Fibroblast of skin of scalp (primary cell): Measurements from ENCODE around the gene VPS4B.
A peak's percentile ranks its signal among the peaks of the same experiment; 100 is the strongest.

Source experiments
- DNase-seq: peaks from one replicate; pipeline ENCODE4 v3.0.0-alpha.2; 2013

The VPS4B gene

GRCh38 chr18:63427558-63427957 is 5.3 kb upstream of the VPS4B start:
- DNase-seq = no peak

DNA sequence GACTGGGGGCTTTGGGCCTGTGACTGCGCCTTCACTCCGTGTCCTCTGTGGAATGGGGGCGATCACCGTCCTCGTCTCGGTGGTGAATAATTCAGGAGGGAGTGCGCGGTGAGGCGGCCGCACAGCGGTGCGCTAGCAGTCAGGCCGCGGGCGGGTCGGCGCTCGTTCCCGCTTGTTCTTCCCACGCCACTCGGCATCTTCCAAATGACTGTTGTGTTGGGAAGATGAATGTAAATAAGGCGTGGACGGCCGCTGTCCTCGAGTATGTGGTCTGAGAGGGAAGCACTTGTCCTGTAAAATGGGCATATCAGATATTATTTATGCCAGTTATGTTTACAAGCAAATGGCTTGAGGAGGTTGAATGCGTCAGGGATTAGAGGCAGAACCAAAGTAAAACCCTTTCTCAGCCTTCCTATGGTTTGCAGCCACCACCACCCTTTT is 608 bp upstream of the VPS4B start:
- DNase-seq = no peak

DNA sequence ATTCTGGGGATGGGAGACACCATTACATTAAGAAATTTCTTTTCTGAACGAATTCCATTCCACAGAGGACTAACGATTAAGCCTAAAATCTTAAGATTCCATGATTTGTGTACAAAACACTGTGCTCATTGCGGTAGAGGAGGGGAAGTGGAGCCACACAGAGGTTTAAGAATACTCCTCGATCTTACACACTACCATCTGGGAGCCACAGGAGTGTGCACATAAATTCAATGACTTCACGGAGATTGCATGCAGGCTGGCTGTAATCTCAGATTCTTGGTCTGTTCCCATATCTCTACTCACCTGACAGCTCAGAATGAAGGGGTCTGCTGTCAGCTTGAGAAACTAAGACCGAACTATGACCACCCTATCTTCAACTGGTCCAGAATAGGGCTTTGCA is 762 bp downstream of the VPS4B start:
- no peak for DNase-seq

DNA sequence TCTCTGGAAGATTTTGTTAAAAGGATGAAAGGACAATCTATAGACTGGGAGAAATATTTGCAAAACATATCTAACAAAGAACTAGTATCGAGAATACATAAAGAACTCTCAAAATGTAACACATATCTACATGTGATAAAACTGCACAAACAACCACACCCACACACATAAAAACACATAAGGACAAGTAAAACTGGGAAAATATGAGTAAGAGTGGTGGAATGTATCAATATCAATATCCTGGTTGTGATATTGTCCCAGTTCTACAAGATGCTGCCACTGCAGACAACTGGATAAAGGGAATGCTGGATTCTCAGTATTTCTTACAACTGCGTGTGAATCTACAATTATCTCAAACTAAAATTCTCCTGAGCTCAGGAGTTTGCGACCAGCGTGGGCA is 9.3 kb downstream of the VPS4B start:
- no peak for DNase-seq

GRCh38 chr18:63410792-63411191 is 11.5 kb downstream of the VPS4B start:
- peak; percentile 29 for DNase-seq

- no peak for DNase-seq
These were observed 13.0 kb downstream of the VPS4B start for GRCh38 chr18:63409301-63409700.

DNA sequence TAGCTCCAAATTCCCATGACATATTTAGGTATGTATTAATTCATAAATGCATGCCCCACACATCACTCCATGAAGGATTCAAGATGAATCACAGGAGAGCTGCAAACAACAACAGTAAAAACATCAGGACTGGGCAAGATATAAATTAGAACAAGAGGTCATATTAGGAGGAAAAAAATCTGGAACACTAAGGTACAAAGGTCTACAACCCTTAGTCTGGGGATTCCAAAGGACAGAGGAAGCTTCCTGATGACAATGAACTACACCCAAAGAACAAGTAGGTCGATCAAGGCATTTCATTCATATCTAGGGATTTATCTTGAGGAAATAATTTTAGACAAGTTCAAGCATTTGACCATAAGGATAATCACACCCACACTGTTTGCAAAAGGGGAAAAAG is 14.5 kb downstream of the VPS4B start:
- DNase-seq = no peak

DNA sequence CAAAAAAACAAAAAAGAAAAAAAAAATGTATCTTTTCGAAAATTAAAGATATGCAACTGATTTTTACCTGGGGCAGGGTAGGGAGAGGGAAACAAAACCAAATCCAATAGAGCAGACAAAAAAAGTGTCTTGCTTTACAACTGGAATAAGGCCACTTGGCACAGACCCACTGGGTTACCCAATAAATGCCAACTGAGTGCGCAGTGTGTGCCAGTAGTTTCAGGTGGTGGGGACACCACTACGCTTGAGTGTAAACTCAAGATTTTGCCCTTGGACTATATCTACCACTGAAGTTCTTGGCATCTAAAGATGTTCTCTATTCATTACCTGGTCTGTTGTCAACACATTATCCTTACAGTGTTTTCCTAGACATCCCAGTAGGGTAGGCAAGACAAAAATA is 16.3 kb downstream of the VPS4B start:
- DNase-seq = no peak

GRCh38 chr18:63402246-63403162 is 19.8 kb downstream of the VPS4B start:
- no peak for DNase-seq

DNA sequence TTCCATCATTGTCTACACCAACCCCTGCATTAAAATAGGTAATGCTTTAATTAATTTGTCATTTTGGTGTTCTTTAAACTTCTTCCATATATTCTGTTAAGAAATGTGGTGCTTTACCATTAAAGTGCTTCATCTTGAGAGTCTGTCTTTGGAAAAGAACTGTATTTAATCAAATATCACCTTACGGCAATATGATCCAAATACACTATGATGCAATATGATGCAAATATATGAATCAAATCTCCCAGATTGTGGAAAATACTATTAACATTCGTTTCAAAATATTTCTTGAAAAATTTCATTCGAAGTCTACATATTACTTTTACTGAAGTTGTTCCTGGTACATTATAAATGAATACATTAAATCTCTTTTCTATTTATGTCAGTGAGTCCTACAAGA is 23.0 kb downstream of the VPS4B start:
- no peak for DNase-seq

DNA sequence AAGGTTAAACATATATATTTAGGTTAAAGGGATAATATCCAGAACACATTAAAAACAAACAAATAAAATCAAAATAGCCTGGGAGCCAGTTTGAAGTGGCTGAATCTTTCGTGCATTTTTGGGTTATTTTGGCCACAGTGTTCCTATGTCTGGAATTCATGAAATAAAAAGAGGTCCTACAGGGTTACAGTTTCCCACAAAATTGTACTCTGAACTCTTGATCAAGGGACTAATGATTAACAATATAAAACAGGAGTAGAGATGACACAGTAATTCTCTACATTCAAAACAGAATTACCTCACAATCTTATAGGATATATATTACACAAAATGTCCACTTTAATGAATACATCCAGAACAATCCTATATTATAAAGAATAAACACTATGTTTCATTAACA is 24.9 kb downstream of the VPS4B start:
- no peak for DNase-seq

DNA sequence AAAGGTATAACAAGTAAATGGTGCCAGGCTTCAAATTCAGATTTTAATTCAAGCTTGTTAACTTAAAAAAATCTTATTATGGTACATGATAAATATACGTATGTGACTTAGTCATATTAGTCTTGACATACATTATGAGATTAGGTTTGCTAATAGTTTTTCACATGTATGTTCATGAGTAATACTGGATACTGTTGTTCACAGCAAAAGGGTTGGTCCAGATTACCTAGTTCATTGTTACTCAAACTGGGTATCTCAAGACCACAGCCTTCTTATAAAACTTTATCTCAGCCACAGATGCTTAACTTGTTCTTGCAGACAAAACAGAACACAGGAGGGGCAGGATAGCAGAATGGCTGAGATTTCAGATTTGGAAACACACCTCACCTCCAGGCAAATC is 26.8 kb downstream of the VPS4B start:
- no peak for DNase-seq

- no peak for DNase-seq
These were observed 27.3 kb downstream of the VPS4B start for GRCh38 chr18:63394954-63395353.

DNA sequence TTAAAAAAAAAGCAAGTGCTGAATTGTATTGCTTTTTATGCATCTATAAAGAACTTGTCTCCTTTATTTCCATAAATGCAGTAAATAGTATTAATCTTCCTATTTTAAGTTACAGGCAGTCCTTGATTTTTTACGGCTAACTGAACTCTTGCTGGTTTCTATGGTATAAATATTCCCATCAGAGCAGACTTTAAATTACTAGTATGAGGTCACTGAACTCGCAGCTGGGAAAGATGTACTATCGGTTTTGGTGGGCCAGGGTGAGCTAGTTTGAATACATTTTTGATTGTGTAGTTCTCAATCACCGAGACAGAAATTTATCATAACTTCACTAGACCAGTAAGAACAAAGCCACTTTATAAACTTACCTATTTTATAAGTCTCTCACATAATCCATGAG is 34.4 kb downstream of the VPS4B start:
- DNase-seq = no peak

GRCh38 chr18:63382843-63383242 is 39.4 kb downstream of the VPS4B start:
- no peak for DNase-seq

- DNase-seq = no peak
These were observed 42.7 kb downstream of the VPS4B start for GRCh38 chr18:63379639-63379962.

GRCh38 chr18:63378919-63379638 is 43.2 kb downstream of the VPS4B start:
- DNase-seq = no peak

DNA sequence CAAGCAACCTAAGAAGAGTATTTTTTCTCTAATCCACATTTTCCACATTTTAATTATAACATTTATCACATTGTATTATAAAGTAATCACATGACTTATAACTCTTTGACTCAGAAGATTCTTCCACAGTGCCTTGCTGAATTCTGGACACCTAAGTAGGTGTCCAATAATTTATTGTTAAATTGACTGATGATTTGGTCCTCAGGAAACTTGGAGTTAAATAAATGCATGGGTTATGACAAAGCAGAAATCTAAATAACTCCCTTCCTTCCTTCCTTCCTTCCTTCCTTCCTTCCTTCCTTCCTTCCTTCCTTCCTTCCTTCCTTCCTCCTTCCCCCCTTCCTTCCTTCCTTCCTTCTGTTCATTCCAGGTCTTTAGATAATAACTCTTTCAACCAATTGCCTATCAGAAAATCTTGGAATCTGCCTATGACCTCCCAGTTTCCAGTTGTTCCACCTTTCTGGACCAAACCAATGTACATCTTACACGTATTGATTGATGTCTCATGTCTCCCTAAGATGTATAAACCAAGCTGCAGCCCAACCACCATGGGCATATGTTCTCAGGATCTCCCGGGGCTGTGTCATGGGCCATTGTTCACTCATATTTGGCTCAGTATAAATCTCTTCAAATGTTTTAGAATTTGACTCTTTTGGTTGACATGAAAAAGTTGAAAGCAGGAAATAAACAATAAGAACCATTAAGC is 44.8 kb downstream of the VPS4B start:
- no peak for DNase-seq

DNA sequence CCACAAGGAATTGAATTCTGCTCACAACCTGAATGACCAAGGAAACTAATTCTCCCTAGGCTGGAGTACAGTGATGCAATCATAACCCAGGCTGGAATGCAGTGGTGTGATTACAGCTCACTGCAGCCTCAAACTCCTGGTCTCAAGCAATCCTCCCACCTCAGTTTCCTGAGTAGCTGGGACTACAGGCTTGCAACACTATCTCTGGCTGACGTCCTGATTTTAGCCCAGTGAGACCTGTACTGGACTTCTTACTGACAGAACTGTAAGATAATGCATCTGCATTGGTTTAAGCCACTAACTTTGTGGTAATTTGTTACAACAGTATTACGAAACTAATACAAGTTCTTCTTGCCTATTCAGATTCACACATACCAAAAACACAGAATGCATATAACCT is 45.7 kb downstream of the VPS4B start:
- DNase-seq = peak; percentile 4

- peak; percentile 38 for DNase-seq
These were observed 47.7 kb downstream of the VPS4B start for GRCh38 chr18:63374540-63374939.

GRCh38 chr18:63373161-63373560 is 49.1 kb downstream of the VPS4B start:
- DNase-seq = no peak

DNA sequence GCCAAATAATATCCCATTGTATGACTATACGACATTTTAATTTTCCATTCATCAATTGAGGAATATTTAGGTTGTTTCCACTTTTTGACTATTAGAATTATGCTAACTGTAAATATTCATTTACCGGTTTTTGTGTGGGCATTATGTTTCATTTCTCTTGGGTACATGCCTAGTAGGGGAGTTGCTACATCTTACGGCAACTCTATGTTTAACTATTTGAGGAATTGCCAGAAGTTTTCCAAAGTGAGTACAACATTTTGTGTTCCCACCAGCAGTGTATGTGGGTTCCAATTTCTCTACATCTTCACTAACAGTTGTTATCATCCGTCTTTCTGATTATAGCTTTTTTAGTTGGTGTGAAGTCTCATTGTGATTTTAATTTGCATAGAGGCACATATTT is 53.7 kb downstream of the VPS4B start:
- peak; percentile 6 for DNase-seq
